HG02571 (cell line): Measurements from ENCODE around the gene PRPSAP2.
"Not testable (repeated sequence)": the region's sequence is repeated elsewhere in the genome, so short reads cannot be mapped to it uniquely, and the experiment has no call there.

ENCODE experiments used
- ATAC-seq: cut with Tn5 transposase; IDR thresholded peaks from one replicate; pipeline ENCODE4 v1.9.1; 2021; ENCODE audit warnings: mild to moderate bottlenecking, moderate library complexity; ENCODE audit not compliant: unreplicated experiment

Gene PRPSAP2

GRCh38 chr17:18857864-18858566, at the start of gene PRPSAP2:
PRPSAP2 (plus strand) TSS chr17:18858131; CDS start chr17:18865834, 7,703 bp downstream.
- peak; percentile 61 for ATAC-seq

GRCh38 chr17:18815924-18816323, 42.0 kb upstream of the PRPSAP2 start:
- ATAC-seq: not testable (repeated sequence)

GRCh38 chr17:18816489-18817371, 41.2 kb upstream of the PRPSAP2 start:
- ATAC-seq: not testable (repeated sequence)

- not testable (repeated sequence) for ATAC-seq
These were observed 36.5 kb upstream of the PRPSAP2 start for GRCh38 chr17:18821430-18821829.

GRCh38 chr17:18827613-18828012, 30.3 kb upstream of the PRPSAP2 start:
- ATAC-seq: not testable (repeated sequence)

GRCh38 chr17:18848501-18848900, 9.4 kb upstream of the PRPSAP2 start:
- no peak for ATAC-seq

GRCh38 chr17:18850679-18851078, 7.3 kb upstream of the PRPSAP2 start:
- no peak for ATAC-seq

GRCh38 chr17:18851201-18851600, 6.7 kb upstream of the PRPSAP2 start:
- no peak for ATAC-seq

GRCh38 chr17:18854956-18855355, 3.0 kb upstream of the PRPSAP2 start:
- no peak for ATAC-seq

- ATAC-seq: peak; percentile 70
These were observed 1.9 kb upstream of the PRPSAP2 start for GRCh38 chr17:18855831-18856569.

- ATAC-seq: no peak
These were observed 1.4 kb upstream of the PRPSAP2 start for GRCh38 chr17:18856570-18856915.

- ATAC-seq: no peak
These were observed 775 bp downstream of the PRPSAP2 start for GRCh38 chr17:18858567-18859245.

- no peak for ATAC-seq
These were observed 1.3 kb downstream of the PRPSAP2 start for GRCh38 chr17:18859256-18859655.

- ATAC-seq: no peak
These were observed 2.4 kb downstream of the PRPSAP2 start for GRCh38 chr17:18860161-18860972.

GRCh38 chr17:18862011-18862410, 4.1 kb downstream of the PRPSAP2 start:
- ATAC-seq: no peak

GRCh38 chr17:18864996-18865395, 7.1 kb downstream of the PRPSAP2 start:
- not testable (repeated sequence) for ATAC-seq

- no peak for ATAC-seq
These were observed 9.2 kb downstream of the PRPSAP2 start for GRCh38 chr17:18866866-18867813.

GRCh38 chr17:18877104-18877645, 19.2 kb downstream of the PRPSAP2 start:
- ATAC-seq: no peak
